22Rv1 (cell line): ENCODE data around the gene CLMP.

ENCODE experiments used
- ZFX ChIP-seq: fragments of 450-650 bp; IDR thresholded peaks from 2 replicates; pipeline ENCODE4 v1.6.1; 2017; ENCODE audit warnings: antibody characterized with exemption, borderline replicate concordance
- TF ChIP-seq, protein P1 (sequence below): fragments of 450-650 bp; IDR thresholded peaks from 2 replicates; pipeline ENCODE4 v1.5.1; 2017; ENCODE audit warnings: mild to moderate bottlenecking

DNA sequence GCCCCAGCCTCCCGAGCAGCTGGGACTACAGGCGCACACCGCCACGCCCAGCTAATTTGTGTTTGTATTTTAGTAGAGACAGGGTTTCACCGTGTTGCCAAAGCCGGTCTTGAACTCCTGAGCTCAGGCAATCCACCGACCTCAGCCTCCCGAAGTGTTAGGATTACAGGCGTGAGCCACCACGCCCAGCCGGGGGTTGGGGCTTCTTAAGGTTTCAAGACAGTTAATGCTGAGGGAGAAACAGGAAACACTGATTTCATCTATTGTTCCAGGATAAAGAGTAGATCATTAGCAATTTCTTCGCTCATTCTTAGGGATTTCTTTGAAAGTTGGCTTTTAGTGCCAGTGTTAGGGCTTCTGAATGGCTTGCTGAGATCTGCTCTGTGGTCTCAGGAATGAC, 21.2 kb upstream of the CLMP start:
- TF ChIP-seq, protein P1, sequence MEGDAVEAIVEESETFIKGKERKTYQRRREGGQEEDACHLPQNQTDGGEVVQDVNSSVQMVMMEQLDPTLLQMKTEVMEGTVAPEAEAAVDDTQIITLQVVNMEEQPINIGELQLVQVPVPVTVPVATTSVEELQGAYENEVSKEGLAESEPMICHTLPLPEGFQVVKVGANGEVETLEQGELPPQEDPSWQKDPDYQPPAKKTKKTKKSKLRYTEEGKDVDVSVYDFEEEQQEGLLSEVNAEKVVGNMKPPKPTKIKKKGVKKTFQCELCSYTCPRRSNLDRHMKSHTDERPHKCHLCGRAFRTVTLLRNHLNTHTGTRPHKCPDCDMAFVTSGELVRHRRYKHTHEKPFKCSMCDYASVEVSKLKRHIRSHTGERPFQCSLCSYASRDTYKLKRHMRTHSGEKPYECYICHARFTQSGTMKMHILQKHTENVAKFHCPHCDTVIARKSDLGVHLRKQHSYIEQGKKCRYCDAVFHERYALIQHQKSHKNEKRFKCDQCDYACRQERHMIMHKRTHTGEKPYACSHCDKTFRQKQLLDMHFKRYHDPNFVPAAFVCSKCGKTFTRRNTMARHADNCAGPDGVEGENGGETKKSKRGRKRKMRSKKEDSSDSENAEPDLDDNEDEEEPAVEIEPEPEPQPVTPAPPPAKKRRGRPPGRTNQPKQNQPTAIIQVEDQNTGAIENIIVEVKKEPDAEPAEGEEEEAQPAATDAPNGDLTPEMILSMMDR: no peak
- no peak for TF ChIP-seq ZFX
